ENCODE results near the gene ADNP.
A peak's percentile ranks its signal among the peaks of the same experiment; 100 is the strongest.

The ADNP gene

DNA sequence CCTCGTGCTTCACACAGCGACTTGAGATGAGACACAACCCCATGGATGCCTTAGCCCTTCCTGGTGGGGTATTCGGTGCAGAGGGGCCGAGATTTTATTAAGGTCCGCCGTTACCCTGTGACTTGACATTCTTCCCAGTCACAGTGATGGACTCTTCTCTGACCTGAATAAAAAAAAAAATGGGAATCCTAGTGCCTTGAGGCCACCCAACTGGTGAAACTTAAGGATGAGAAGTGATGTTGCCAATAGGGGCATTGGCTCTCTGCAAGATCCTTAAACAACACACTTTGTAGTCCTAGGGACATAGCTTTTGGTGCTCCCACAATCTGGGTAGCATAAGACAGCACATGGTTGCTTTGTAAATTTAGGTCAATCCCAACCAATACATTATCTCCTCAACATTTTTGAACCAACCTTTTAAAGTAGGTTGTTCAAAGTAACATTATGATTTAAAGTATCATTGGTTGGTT lies 814 bp upstream of the ADNP start:
- DNase-seq = no peak

DNA sequence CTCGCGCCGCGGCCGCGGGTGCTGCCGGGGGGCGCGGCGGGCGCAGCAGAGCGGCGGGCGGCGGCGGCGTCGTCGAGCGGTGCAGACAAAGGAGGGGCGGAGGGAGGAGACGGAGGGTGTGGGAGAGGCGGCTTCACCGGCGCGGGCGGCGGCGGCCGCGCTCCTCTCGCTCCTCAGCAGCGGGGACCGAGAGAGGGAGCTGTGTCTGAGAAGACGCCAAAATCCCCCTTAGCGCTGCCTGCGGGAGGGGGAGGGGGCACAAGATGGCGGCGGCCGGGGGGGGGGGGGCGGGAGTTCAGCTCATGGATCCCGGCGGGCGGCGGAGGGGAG lies 296 bp downstream of the ADNP start:
- no peak for DNase-seq

DNA sequence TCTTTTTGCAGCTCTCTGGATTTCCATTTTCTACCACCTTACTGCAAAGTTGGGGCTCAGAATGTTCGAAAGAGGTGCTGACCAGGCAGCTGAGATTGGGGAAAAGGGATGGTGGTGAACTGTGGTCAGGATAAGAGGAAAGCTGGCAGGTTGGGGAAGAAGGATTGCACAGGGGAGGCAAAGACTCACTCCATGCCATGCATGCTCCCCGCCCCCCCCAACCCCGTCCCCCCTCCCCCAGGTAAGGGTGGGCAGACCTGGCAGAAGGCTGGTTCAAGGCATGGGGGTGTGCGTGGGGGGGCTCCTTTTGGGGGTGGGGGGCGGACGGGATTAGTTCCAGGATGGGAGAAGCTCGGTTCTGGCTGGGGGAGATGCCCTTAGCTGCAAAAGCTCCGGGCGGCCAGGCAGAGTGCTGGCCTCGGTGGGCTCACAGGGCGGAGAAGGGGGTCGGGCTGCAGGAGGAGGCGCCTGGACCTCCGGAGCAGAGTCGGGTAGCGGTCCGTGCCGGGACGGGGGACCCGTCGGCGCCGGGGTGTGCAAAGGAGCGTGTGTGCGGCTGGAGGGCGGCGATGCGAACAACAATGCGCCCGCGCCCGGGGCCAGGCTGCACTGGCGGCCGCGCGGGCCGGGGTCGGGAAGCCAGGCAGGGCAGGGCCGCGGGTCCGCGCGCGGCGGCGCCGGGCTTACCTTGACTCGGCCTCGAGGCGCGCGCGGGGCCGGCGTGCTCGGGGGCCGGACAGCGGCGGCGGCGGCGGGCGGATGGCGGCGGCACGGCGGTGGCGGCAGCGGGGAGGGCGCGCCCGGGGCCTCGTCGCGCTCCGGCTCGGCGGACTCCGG lies 880 bp downstream of the ADNP start:
- peak; percentile 52 for DNase-seq

DNA sequence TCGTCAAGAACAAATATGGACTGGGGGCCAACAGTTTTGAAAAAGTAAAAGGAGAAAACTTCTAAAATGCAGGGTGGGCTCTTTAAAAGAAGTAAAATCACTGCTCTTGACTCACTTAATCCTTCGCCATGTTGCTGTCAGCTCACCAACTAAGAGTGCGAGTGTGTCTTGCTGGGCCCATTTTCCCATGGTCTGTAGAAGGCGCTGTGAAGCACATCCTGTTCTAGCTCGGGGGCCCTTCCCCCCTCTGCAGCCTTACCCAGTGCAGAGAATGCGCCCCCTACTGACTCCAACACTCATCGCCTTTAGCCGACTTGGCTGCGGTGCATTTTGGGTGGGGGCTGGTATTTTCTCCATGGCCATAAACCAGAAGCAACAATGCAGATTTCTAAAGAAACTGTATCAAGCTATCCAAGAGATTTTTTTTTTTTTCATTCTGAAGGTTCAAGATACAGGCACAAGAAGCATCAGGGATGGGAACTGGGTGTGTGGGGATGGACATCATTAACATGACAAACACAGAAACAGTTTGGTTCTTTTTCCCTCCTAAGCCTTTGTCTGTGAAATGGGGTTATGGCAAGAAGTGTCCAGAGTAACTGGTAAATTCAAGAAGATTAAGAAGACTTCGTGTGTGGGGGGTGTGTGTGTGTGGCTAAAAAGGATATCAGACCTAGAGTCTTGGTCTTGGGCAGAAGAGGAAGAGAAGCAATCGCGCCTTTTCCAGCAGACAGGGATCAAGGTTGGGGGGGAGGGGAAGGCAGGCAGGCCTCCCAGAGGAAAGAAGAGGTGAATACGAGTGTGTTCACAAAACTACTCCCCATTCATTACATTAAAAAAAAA lies 1.7 kb downstream of the ADNP start:
- DNase-seq = peak; percentile 94

DNA sequence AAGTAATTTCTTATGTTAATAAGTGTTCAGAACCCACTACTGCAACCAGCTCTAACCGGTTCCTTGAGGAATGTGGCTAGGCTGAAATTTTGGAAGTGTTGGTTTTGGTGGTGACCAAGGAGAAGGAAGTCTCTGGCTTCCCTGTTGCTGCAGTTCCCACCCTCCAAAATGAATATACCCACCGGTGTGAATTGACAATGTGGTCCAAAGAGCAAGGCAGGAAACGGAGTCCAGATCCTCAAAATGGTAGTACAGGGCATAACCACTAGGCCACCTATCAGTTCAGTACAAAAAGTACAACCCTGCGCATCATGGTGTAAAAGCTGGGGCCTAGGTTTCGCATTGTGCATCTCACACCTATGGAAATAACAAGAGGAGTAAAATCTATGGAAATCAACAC lies 2.8 kb downstream of the ADNP start:
- DNase-seq = no peak

DNA sequence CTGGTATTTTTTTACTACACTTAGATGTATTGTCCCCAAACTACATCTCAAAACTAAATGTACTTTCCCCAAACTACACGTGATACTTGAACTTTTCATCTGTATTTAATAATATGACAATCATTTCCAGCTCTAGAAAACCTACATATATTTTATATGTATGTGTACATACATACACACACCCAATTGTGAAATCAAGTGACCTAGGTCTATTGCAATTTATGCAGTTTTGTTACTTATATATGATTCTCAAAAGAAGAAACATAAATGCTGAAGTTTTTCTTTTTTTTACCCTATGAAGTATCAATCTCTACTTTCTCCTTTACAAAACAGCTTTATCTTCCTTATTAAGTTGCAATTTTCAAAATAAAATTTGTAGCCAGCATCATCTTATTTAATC lies 4.7 kb downstream of the ADNP start:
- DNase-seq = no peak

DNA sequence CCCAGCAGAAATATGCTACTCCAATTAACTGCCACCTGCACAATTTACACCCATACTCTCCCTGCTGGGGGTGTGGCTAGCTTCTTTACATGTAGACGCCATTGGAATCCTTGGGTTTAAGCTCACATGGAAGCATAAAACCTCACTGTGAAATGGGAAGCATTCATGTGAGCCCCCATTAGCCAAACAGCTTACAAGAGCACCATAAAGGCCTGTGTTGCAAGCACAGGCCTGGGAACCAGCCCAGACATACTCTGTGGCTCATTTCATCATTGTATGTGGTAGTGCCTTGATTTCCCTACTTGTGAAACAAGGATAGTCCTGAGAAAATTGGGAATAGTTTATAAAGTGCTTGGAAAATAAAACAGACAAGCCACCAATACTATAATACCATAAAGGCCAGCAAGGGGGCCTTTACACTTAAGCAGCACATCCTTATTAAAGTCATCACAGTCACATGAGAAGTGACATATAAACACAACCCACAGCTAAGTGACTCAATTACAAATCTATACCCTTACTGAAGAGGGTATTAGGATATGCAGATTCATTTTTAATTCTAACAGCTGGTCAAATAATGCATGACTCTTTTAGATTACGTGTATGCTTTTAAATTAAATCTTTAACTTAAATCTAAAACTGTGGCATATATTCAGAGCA lies 6.8 kb downstream of the ADNP start:
- DNase-seq = no peak

DNA sequence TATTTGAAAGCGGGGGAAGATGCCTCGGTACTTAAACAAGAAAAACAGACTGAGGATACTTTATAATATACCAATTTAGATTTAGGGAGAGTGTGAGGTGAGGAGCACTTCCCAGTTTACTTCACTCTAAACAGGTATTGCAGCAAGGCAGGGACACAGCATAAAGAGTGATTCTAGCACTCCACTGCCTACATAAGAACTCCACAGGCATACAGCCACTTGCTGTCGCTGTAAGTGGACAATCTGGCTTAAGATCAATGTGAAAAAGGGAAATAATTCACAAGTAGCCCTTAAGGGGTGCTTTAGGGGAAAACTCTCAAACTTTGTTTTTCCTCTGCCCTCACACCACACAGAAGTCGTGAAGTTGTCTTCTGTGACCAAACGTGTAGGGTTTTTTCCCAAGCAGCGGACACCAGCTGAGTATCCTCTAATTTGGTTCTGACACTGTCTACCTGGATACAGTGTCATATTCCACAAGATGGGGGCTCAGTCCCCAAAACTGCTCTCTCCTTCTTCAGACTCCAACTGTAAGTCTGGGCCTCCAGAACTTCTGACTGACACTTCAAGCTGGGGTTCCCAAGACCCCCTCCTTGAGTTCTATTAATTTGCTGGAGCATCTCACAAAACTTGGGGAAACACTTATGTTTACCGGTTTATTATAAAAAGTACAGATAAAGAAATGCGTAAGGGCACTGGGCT lies 9.3 kb downstream of the ADNP start:
- no peak for DNase-seq

DNA sequence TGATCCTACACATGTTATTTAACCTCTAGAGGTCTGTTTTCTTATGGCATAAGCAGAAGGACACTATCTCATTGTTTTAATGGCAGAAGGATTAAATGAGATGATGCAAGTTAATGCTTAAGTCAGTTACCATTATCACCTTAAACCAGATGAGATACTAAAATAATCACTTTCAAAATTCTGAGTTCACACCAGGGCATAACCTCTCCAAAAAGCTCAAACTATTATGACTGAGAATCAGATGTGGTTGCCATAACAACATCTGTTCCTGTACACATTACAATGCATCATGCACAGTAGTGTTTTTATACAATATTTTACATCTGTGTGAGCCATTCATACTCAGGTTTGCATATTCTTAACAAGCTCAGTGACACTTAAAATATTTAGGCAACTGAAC lies 10.2 kb downstream of the ADNP start:
- no peak for DNase-seq

DNA sequence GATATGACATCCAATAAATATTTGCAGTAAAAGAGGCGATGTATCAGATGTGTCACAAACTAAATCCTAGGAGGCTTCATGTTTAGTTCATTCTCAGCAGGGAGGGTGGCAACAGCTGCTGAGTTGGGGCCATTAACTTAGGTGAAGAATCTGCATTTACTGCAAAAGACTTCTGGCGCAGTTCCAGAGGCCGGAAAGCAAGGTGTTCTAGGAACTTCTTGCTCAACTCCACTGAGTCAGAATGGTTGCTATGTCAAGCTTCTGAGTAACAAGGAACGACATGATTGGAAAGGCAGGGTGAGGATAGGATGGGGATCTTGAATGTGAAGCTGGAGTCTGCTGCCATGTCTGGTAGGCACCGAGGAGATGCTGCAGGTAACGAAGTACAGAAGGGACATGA lies 11.7 kb downstream of the ADNP start:
- DNase-seq = no peak

DNA sequence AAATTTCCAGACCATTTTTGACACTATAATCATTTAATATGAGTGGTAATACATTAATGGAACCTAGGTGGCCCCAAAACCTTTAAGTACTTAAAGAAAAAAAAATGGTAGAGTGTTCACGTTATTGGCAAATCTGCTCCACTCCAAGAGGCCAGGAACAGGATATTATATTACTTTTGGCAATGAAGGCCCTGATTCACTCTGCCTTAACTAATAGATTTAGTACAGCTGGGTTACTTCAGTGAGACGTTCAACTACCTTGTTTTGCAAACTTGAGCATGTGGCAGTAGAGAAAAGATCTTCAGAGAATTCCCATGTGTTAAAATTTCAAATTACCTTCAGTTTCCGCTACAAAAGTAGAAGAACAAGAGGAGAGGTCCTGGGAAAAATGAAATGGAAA lies 12.8 kb downstream of the ADNP start:
- no peak for DNase-seq

DNA sequence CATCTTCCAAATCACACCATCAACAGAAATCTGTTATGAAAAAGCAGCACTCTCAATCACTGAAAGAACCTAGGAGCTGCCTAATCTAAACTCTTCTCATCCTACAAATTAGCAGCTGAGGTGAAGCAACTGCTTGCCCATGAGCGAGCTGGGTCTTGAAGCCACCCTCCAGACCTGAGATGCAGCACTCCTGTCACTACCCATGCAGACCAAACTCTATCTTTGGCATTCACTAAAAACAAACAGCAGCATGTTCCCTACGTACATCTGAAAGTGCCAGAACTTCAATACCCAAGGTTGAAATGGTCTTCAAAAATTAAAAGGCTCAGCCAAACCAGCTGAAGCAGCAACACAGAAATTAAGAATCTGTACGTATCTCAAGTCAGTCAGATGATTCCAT lies 14.3 kb downstream of the ADNP start:
- DNase-seq = no peak

DNA sequence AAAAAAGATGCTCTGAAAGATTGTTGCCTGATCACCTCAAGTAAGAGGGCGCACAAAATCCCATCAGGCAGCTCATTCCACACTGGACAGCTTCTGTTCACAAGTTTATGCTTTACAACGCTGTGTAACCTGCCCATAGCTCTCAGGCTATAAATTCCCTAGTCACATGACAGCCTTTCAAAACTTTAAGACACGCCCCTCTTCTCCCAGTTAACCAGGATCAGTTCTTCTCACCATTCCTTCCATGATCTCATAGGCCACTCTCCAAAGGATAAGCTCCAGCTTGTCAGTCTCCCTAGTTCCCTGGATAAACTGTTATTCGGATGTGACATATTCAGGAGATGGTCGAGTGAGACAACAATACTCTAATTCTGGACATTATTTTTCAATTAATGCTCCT lies 15.0 kb downstream of the ADNP start:
- DNase-seq = no peak

DNA sequence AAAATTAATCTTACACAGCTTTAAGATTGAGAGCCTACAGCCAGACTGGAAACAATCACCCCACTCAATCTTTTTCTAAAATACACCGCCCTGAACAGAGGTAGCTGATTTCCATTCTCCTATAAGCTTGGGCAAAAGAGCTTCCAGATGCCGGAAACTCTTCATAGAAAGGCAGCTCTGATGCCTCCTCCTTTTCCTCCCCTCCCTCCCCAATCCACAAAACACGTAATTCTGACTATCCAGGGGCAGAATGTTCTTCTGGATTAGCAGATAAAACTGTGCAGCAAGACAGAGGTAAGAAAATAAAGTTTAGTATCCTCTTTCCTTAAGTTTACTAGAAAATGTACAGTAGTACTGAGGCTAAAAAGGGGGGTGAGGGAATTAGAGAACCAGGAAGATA lies 15.8 kb downstream of the ADNP start:
- DNase-seq = no peak

DNA sequence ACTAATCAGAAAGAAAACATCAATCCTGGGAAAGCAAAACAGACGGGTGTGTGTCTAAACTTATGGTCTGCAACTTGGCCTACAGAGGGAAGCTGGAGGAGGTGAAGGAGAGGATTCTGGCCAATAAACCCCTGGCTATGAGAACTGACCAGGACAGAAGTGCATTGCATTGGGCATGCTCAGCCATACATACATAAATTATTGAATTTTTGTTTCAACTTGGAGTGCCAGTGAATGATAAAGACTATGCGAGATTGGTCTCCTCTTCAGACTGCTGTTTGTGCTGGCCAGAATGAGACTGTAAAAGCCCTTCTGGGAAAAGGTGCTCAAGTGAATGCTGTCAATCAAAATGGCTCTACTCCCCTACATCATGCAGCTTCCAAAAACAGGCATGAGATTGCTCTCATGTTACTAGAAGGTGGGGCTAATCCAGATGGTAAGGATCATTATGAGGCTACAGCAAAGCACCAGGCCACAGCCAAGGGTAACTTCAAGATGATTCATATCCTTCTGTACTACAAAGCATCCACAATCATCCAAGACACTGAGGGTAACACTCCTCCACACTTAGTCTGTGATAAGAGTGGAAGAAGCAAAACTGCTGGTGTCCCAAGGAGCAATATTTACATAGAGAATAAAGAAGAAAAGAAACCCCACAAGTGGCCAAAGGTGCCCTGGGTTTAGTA lies 17.4 kb downstream of the ADNP start:
- DNase-seq = no peak

DNA sequence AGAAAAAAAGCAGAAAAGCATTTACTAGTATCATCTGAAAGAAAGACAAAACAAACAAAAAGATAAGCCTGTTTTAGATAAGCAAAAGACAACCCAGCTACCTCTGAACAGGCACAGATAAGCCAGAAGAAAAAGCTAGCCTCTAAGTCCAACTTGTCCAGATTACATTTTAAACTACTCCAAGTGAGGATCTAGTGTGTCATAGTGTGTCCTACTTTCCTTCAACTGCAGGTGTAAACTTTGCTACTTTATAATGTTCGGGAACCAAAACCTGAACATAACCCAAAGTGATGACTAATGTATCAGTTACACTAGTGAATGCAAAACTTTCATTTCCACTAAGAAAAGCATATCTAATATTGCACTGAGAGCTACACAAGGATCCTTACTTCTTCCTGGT lies 19.5 kb downstream of the ADNP start:
- DNase-seq = no peak

DNA sequence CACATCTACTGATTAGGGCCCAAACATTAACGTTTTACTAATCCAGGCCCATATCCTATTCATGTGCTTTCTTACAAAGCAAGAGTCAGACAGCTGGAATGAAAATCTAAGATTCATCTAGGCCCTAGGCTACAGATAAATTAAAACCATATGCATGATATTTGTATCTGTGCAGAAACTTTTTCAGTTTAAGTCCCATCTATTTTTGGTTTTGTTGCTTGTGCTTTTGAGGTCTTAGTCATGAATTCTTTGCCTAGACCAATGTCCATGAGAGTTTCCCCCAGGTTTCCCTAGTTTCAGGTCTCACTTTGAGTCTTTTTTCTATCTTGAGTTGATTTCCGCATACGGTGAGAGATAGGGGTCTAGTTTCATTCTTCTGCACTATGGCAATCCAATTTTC lies 20.2 kb downstream of the ADNP start:
- DNase-seq = no peak

DNA sequence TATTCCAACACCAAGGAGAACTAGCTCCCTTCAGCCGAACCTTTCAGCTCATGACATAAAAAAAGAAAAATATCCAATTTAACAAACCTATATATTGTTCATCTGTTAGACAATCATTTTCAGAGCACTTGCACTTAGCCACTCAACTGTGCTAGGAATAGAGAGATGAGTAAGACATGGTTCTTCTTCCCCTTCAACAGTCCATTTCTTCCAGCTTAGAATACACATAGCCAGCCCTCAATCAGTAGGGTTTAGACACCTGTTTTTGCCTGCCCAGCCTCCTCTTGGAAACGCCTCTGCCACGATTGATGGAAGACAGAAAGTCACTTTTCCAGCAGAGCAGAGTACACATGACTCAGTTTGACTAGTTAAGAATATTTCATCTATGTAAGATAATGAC lies 21.8 kb downstream of the ADNP start:
- DNase-seq = no peak

DNA sequence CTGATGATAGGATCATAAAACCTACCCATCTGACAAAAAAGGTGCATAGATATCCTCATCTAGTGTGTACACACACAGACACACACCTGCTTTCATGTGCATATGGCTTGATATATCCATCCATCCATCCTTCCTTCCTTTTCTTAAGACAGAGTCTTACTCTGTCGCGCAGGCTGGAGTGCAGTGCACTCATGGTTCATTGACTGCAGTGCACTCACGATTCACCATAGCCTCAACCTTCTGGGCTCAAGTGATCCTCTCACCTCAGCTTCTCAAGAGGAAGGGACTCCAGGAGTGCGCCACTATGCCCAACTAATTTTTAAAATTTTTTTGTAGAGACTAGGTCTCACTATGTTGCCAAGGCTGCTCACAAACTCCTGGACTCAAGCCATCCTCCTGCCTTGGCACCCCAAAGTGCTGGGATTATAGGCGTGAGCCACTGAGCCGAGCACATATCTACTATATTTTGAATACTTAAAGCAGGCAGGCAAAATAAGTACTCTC lies 27.1 kb downstream of the ADNP start:
- no peak for DNase-seq

DNA sequence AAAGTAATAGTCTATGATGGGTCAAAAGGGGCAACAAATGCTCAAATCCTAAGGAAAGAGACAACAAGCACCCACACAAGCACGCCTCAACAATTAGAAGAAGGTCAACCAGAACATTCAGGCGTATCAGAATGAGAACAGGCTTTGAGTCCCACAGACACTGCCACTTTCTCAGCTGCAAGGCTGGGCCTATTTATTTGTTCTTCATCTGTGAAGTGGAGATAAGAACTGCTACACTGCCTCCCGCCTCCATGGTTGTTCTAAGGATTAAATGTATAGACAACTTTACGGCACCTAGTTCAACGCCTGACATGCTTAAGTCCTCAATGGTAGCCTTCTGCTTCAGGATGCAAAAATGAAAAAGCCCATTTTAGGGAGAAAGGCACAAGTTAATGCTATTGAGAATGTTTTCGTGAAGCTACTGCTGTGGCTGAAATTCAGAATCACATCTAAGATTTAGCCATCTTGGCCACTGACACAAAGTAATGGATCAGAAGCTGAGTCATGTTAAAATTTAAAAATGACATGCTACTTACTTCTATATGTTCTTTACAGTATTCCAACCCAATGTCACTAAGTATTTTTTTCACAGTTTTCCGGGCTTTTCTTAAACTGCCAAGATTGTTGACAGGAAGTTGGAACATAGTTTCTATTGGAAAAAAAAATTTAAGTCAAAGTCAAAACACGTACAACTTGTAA lies 27.7 kb downstream of the ADNP start:
- DNase-seq = no peak

DNA sequence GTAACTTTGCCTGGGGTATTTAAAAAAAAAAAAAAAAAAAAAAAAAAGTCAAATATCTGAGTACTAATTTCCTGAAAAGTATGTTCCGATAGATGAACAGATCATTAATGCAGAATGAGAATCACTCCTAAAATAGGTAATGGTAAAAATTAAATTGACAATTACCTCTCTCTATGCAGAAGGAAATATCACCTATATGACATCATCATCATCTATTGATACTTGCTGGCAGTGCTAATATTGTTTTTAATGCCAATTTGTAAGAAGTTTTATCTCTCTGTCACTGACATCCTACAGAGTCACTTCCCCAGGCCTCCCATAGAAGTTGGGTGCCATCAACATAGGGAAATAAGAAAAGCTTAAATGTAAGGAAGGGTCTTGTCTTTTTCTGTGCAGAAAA lies 29.9 kb downstream of the ADNP start:
- no peak for DNase-seq

DNA sequence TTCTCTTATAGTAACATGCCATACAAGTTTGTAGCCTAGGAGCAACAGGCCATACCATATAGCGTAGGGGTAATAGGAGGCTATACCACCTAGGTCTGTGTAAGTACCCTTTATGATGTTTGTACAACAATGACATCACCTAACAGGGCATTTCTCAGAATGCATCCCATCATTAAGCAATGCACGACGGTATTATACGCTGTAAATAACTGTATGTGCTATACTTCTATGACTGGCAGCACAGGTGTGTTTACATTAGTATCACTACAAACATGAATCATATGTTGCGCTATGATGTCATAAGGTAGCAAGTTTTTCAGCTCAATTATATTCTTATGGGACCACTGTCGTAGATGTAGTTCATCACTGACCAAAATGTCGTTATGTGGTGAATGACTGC lies 31.0 kb downstream of the ADNP start:
- no peak for DNase-seq

All from femur (tissue), 1 donor.